SK-N-SH treated with all-trans-retinoic acid at 6 μM for 48 hours (cell line): ENCODE measurements around the gene PRKCB.

ENCODE experiments used
- ATAC-seq: fragments of 200-7000 bp; cut with Tn5 transposase; 3 replicates; pipeline ENCODE4 v1.9.1; 2020; ENCODE audit warnings: mild to moderate bottlenecking, moderate library complexity
- ARNTL ChIP-seq: fragments of 450-650 bp; formaldehyde crosslinking; IDR thresholded peaks from 2 replicates; pipeline ENCODE4 v1.5.0; 2020; ENCODE audit warnings: low read depth, mild to moderate bottlenecking, moderate library complexity, borderline replicate concordance
- BACH2 ChIP-seq: fragments of 250-450 bp; sonication (Bioruptor Pico); IDR thresholded peaks from 2 replicates; pipeline ENCODE4 v1.9.0; 2021; ENCODE audit warnings: mild to moderate bottlenecking, borderline replicate concordance
- CSDC2 ChIP-seq: fragments of 250-450 bp; sonication (Bioruptor Pico); IDR thresholded peaks from 2 replicates; pipeline ENCODE4 v1.5.0; 2020; ENCODE audit warnings: mild to moderate bottlenecking, moderate library complexity
- ESRRG ChIP-seq: fragments of 250-450 bp; sonication (Bioruptor Pico); IDR thresholded peaks from 2 replicates; pipeline ENCODE4 v1.6.1; 2021; ENCODE audit warnings: mild to moderate bottlenecking
- GLIS3 ChIP-seq: fragments of 250-450 bp; sonication (Bioruptor Pico); IDR thresholded peaks from 2 replicates; pipeline ENCODE4 v1.5.0; 2020; ENCODE audit warnings: mild to moderate bottlenecking, moderate library complexity
- ISL1 ChIP-seq: fragments of 250-450 bp; sonication (Bioruptor Pico); IDR thresholded peaks from 2 replicates; pipeline ENCODE4 v2.1.2; 2022; ENCODE audit warnings: mild to moderate bottlenecking, moderate library complexity
- OSR1 ChIP-seq: fragments of 250-450 bp; sonication (Bioruptor Pico); IDR thresholded peaks from 2 replicates; pipeline ENCODE4 v1.8.0; 2022; ENCODE audit warnings: moderate library complexity, mild to moderate bottlenecking, inconsistent platforms
- PATZ1 ChIP-seq: fragments of 250-450 bp; sonication (Bioruptor Pico); IDR thresholded peaks from 2 replicates; pipeline ENCODE4 v1.8.0; 2020; ENCODE audit warnings: mild to moderate bottlenecking, moderate library complexity, borderline replicate concordance
- PPARA ChIP-seq: fragments of 250-450 bp; sonication (Bioruptor Pico); IDR thresholded peaks from 2 replicates; pipeline ENCODE4 v1.5.0; 2020; ENCODE audit warnings: mild to moderate bottlenecking, borderline replicate concordance
- RARB ChIP-seq: fragments of 250-450 bp; sonication (Bioruptor Pico); IDR thresholded peaks from 2 replicates; pipeline ENCODE4 v1.8.0; 2021; ENCODE audit warnings: mild to moderate bottlenecking, moderate library complexity
- SNAI2 ChIP-seq: fragments of 250-450 bp; sonication (Bioruptor Pico); IDR thresholded peaks from 2 replicates; pipeline ENCODE4 v1.5.0; 2020; ENCODE audit warnings: mild to moderate bottlenecking, moderate library complexity
- TCF4 ChIP-seq: fragments of 250-450 bp; sonication (Bioruptor Pico); IDR thresholded peaks from 2 replicates; pipeline ENCODE4 v1.8.0; 2021; ENCODE audit warnings: mild to moderate bottlenecking, moderate library complexity, borderline replicate concordance
- TOX ChIP-seq: fragments of 250-450 bp; sonication (Bioruptor Pico); IDR thresholded peaks from 2 replicates; pipeline ENCODE4 v1.8.0; 2021; ENCODE audit warnings: mild to moderate bottlenecking, moderate library complexity, borderline replicate concordance
- TSHZ2 ChIP-seq: fragments of 250-450 bp; sonication (Bioruptor Pico); IDR thresholded peaks from 2 replicates; pipeline ENCODE4 v1.5.0; 2020; ENCODE audit warnings: mild to moderate bottlenecking, moderate library complexity
- ZC3H10 ChIP-seq: fragments of 250-450 bp; sonication (Bioruptor Pico); IDR thresholded peaks from 2 replicates; pipeline ENCODE4 v1.5.1; 2021; ENCODE audit warnings: mild to moderate bottlenecking, moderate library complexity
- ZFP3 ChIP-seq: fragments of 250-450 bp; sonication (Bioruptor Pico); IDR thresholded peaks from 2 replicates; pipeline ENCODE4 v1.5.0; 2020; ENCODE audit warnings: mild to moderate bottlenecking, moderate library complexity
- ZFP30 ChIP-seq: fragments of 450-650 bp; formaldehyde crosslinking; IDR thresholded peaks from 2 replicates; pipeline ENCODE4 v1.5.0; 2022; ENCODE audit warnings: mild to moderate bottlenecking, moderate library complexity
- ZNF565 ChIP-seq: fragments of 450-650 bp; formaldehyde crosslinking; conservative IDR thresholded peaks from 2 replicates; pipeline ENCODE4 v1.5.0; 2020; ENCODE audit warnings: low read depth, mild to moderate bottlenecking, moderate library complexity
- ZNF70 ChIP-seq: fragments of 450-650 bp; formaldehyde crosslinking; IDR thresholded peaks from 2 replicates; pipeline ENCODE4 v1.5.0; 2020; ENCODE audit warnings: mild to moderate bottlenecking, moderate library complexity
- TF ChIP-seq, protein P1 (sequence below): fragments of 250-450 bp; sonication (Bioruptor Pico); IDR thresholded peaks from 2 replicates; pipeline ENCODE4 v1.5.1; 2021; ENCODE audit warnings: mild to moderate bottlenecking, moderate library complexity
- TF ChIP-seq, protein P2 (sequence below): fragments of 250-450 bp; sonication (Bioruptor Pico); IDR thresholded peaks from 2 replicates; pipeline ENCODE4 v1.5.1; 2020; ENCODE audit warnings: low read depth, mild to moderate bottlenecking, moderate library complexity

PRKCB gene

DNA sequence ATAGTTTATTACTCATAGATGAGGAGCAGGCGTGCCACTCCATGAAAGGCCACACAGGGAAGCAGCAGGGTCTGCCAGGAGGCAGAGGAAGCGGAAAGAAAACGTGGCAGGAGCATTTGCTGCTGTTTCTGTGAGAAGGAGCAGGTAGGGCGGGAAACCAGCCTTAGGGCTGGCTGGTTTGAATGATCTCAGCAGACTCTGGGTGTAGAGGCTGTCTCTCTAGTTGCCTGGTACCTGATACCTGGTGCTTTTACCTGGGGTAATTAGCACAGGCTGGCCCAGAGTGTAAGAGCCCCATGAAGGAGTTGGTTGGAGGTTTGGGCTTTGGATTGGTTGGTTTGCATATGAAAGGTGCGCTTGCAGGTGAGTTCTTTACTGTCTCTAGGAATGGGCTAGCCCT lies 215.3 kb downstream of the PRKCB start:
- TF ChIP-seq, protein P1, sequence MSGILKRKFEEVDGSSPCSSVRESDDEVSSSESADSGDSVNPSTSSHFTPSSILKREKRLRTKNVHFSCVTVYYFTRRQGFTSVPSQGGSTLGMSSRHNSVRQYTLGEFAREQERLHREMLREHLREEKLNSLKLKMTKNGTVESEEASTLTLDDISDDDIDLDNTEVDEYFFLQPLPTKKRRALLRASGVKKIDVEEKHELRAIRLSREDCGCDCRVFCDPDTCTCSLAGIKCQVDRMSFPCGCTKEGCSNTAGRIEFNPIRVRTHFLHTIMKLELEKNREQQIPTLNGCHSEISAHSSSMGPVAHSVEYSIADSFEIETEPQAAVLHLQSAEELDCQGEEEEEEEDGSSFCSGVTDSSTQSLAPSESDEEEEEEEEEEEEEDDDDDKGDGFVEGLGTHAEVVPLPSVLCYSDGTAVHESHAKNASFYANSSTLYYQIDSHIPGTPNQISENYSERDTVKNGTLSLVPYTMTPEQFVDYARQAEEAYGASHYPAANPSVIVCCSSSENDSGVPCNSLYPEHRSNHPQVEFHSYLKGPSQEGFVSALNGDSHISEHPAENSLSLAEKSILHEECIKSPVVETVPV (CRISPR knock-in tag) = no peak
- no peak for TF ChIP-seq TOX (CRISPR knock-in tag)
- TF ChIP-seq, protein P2, sequence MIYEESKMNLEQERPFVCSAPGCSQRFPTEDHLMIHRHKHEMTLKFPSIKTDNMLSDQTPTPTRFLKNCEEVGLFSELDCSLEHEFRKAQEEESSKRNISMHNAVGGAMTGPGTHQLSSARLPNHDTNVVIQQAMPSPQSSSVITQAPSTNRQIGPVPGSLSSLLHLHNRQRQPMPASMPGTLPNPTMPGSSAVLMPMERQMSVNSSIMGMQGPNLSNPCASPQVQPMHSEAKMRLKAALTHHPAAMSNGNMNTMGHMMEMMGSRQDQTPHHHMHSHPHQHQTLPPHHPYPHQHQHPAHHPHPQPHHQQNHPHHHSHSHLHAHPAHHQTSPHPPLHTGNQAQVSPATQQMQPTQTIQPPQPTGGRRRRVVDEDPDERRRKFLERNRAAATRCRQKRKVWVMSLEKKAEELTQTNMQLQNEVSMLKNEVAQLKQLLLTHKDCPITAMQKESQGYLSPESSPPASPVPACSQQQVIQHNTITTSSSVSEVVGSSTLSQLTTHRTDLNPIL (CRISPR knock-in tag) = no peak
- TF ChIP-seq ZFP30 = no peak
- no peak for TF ChIP-seq ZNF565
- TF ChIP-seq PPARA (CRISPR knock-in tag) = no peak
- TF ChIP-seq ESRRG (CRISPR knock-in tag) = no peak
- no peak for TF ChIP-seq ARNTL
- TF ChIP-seq GLIS3 (CRISPR knock-in tag) = no peak
- TF ChIP-seq PATZ1 (CRISPR knock-in tag) = no peak
- TF ChIP-seq CSDC2 (CRISPR knock-in tag) = no peak
- no peak for TF ChIP-seq RARB
- TF ChIP-seq TCF4 (CRISPR knock-in tag) = no peak
- no peak for TF ChIP-seq TSHZ2
- TF ChIP-seq ZC3H10 (CRISPR knock-in tag) = no peak
- no peak for TF ChIP-seq OSR1
- no peak for TF ChIP-seq ZFP3
- no peak for TF ChIP-seq ISL1 (CRISPR knock-in tag)
- no peak for TF ChIP-seq BACH2 (CRISPR knock-in tag)
- ATAC-seq = no peak

DNA sequence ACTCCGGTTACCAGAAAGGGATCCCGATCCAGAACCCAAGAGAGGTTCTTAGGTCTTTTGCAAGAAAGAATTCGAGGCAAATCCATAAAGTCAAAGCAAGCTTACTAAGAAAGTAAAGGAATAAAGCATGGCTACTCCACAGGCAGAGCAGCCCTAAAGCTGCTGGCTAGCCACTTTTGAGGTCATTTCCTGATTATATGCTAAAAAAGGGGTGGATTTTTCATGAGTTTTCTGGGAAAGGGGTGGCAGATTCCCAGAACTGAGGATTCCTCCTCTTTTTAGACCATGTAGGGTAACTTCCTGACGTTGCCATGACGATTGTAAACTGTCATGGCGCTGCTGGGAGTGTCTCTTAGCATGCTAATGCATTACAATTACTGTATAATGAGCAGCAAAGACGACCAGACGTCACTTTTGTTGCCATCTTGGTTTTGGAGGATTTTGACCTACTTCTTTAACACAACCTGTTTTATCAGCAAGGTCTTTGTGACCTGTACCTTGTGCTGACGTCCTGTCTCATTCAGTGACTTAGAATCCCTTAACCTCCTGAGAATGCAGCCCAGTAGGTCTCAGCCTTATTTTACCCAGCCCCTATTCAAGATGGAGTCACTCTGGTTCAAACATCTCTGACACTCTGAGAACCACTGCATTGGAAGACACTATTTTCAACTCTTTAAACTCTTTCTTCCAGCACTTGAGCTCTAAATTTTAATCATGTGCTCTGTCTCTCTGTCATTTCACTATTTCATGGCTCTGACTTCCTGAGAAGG lies 216.7 kb downstream of the PRKCB start:
- ATAC-seq = no peak
- no peak for TF ChIP-seq BACH2 (CRISPR knock-in tag)
- TF ChIP-seq ZFP30 = no peak
- no peak for TF ChIP-seq CSDC2 (CRISPR knock-in tag)
- TF ChIP-seq SNAI2 (CRISPR knock-in tag) = no peak
- TF ChIP-seq, protein P2 (CRISPR knock-in tag) = no peak
- TF ChIP-seq TCF4 (CRISPR knock-in tag) = no peak
- no peak for TF ChIP-seq RARB
- TF ChIP-seq ZNF70 (CRISPR knock-in tag) = no peak
